Epithelial cell of proximal tubule (primary cell): ENCODE data around the gene PSD4. TPM values are rescaled to one million over a fixed set of nuclear protein-coding genes. Genes with fewer than 3 reads are reported as not detected.

Experiments used
- DNase-seq: peaks from one replicate; pipeline ENCODE4 v3.0.0-alpha.2; 2011; ENCODE audit warnings: low read depth
- H3K4me3 ChIP-seq: 2 replicates; pipeline ENCODE4 v1.5.1; 2011; ENCODE audit warnings: low read depth, mild to moderate bottlenecking, low read length
- total RNA-seq: library from RNA; depleted of rRNA; stranded (reverse); fragments of >200 nt; gene quantifications from 2 replicates; pipeline ENCODE4 v1.2.3, GENCODE V29; 2015
- TF ChIP-seq, protein P1 (sequence below): conservative IDR thresholded peaks from 2 replicates; pipeline ENCODE4 v1.5.1; 2012; ENCODE audit warnings: low read depth, mild to moderate bottlenecking, low read length

Gene PSD4
- total RNA-seq = 5.9 and 7.3 TPM in 2 replicates

DNA sequence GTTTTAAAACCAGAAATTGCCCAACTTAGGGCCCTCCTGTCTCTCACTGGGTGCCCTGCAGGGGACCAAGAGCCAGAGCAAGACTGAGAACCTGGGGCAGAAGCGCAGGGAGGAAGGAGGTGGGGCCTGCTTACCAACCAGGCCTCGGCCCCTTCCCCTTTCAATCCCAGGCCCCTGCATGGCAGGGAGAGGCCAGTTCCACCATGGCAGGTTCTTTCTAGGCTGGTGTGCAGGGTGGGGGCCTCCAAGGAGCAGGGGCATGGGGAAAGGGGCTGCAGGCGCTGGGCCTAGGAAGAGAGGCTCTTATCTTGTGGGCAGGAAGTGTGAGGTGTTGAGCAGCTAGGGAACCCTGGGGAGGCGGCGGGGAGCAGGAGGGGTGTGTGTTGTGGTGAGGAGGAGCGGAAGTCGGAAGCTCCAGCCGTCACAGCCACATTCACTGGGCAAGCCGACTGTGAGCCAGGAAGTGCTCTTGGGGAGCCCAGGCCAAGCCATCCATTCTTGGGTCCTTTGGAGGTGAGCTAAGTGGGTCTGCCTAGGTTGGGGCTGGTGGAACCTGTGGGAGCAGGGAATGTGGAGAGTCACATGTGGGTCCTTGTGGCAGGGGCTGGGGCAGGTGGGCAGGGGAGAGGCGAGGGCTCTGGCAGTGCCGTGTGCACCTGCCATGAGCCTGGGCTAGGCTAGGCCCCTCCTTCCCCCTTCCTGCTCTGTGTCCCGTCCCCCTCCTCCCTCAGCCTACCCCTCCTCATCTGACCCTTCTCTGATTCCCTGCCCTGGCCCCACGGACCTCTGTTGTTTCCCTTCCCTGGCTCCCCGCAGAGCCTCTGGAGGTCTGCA is at the start of gene PSD4:
PSD4 (plus strand) TSS at position 430 of the 834 bp plus-strand sequence. CDS start 8,486 bp downstream, outside the sequence.
- no peak within 1 kb of the TSS for H3K4me3 ChIP-seq
- TF ChIP-seq, protein P1, sequence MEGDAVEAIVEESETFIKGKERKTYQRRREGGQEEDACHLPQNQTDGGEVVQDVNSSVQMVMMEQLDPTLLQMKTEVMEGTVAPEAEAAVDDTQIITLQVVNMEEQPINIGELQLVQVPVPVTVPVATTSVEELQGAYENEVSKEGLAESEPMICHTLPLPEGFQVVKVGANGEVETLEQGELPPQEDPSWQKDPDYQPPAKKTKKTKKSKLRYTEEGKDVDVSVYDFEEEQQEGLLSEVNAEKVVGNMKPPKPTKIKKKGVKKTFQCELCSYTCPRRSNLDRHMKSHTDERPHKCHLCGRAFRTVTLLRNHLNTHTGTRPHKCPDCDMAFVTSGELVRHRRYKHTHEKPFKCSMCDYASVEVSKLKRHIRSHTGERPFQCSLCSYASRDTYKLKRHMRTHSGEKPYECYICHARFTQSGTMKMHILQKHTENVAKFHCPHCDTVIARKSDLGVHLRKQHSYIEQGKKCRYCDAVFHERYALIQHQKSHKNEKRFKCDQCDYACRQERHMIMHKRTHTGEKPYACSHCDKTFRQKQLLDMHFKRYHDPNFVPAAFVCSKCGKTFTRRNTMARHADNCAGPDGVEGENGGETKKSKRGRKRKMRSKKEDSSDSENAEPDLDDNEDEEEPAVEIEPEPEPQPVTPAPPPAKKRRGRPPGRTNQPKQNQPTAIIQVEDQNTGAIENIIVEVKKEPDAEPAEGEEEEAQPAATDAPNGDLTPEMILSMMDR = no peak
- no peak for DNase-seq

DNA sequence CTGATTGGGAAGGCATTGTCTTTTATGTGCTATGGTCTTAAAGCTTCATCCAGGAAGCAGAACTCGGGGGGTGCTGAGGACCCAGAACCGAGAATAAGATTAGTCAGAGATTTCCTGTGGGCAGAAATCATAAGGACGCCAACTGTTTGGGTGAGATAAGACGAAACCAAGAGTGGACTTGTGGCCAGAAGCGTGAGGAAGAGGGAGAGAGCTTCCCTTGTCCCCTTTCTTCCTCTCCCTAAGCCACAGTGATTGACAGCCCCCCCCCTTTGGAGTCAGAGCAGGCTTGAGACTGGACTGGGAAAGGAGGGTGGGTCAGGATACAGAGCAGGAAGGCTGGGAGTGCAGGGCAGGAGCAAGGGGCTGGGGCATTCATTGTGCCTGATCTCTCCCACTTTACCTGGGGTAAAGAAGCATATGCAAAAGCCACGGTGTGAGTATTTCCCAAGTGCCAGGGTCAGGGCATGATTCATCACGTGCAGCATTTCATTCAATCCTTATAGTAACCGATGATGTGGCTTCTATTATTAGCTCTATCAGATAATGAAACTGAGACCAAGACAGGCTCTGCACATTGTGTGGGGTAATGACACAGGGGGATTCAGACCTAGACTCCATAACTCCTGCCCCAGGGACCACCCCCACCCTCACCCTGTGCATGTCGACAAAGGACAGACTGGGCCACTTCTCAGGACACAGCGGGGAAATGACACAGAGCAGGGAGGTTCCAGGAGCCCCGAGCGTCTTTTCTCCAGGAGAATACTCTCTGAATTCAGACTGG is 49.4 kb upstream of the PSD4 start:
- H3K4me3 ChIP-seq = no peak overlapping the region
- TF ChIP-seq, protein P1 = no peak
- no peak for DNase-seq

DNA sequence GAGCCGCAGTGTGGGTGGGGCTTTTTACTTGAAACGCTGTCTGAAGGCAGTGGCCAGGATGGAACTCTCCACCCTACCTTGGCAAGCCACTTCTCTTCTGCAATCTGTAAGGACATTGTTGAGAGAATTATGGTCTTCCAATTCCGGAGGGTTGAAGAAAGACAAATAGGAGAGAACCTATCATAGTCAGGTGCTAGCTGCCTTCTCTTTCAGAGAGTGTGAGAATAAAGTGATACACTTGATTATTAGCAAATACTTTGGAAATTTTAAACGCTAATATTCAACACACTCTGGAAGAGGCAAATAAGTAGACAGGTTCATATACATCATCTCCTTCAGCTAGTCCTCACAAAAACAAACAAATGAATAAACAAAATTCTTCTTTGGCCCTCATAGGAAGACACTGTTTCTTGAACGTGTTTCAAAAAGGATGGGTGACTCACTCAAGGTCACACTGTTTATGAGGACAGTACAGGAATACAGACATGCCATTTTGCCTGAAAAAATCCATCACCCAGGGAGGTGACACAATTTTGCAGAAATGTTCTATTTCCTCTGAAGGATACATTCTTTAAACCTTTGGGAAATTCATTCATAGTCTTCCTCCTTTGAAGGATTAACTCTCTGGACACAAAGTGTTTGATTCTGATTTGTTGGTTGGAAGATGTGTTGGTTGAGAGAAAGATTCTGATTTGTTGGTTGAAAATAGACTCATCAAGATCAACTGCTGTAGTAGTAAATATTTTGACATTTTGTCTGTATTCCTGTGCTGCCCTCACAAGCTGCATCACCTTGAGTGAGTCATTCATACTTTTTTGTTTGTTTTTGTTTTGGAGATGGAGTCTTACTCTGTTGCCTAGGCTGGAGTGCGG is 48.6 kb upstream of the PSD4 start:
- TF ChIP-seq, protein P1 = no peak
- no peak overlapping the region for H3K4me3 ChIP-seq
- DNase-seq = no peak

DNA sequence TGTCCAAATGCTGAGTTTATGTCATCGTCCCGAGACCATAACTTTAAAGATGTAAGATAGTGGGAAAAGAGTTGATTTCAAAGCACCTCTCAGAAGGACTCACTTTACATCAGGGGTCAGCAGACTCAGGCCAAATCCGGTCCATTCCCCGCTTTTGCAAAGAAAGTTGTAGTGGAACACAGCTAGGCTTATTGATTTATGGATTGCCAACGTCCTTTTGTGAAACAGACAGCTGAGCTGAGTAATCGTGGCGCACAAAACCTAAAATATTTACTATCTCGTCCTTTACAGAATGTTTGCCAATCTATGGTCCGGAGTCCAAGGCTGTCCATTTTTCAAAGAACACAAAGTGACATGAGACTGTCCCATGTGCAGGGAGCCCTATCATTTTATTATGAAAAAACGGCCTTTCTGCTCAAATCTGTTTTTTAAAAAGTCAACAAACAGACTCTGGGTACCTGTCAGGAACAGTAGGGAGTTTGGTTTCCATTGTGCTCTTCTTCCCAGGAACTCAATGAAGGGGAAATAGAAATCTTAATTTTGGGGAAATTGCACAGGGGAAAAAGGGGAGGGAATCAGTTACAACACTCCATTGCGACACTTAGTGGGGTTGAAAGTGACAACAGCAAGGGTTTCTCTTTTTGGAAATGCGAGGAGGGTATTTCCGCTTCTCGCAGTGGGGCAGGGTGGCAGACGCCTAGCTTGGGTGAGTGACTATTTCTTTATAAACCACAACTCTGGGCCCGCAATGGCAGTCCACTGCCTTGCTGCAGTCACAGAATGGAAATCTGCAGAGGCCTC is 46.7 kb upstream of the PSD4 start, which contains the start of gene IL1RN:
IL1RN (plus strand) TSS at position 754 of the 801 bp plus-strand sequence; CDS start at position 781, 27 bp downstream.
- DNase-seq = no peak
- H3K4me3 ChIP-seq = no peak within 1 kb of the TSS
- TF ChIP-seq, protein P1 = no peak

DNA sequence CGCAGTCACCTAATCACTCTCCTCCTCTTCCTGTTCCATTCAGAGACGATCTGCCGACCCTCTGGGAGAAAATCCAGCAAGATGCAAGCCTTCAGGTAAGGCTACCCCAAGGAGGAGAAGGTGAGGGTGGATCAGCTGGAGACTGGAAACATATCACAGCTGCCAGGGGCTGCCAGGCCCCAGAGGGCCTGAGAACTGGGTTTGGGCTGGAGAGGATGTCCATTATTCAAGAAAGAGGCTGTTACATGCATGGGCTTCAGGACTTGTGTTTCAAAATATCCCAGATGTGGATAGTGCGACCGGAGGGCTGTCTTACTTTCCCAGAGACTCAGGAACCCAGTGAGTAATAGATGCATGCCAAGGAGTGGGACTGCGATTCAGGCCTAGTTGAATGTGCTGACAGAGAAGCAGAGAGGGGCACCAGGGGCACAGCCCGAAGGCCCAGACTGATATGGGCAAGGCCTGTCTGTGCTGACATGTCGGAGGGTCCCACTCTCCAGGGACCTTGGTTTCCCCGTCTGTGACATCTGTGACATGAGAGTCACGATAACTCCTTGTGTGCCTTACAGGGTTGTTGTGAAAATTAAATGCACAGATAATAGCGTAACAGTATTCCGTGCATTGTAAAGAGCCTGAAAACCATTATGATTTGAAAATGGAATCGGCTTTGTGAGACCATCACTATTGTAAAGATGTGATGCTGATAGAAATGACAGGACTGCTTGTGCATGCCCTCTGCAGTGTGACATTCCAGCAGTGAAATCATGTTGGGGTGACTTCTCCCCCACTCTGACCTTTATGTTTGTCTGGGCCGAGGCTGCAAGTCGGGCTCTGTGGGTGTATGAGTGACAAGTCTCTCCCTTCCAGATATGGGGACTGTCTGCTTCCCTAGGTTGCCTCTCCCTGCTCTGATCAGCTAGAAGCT is 45.9 kb upstream of the PSD4 start:
- TF ChIP-seq, protein P1 = no peak
- H3K4me3 ChIP-seq = no peak overlapping the region

More for the DNA sequence above, 45.9 kb upstream of the PSD4 start:
- no peak for DNase-seq
